NCI-H2196 (cell line): ENCODE results near the gene ACTL8.

Experiments
- DNase-seq: peaks from one replicate; lab custom pipeline; 2025; ENCODE audit not compliant: unreplicated experiment; lab: John Stamatoyannopoulos, UW

ACTL8 gene

GRCh38 chr1:17873007-17873675 is 118.0 kb downstream of the ACTL8 start:
- DNase-seq: no peak

GRCh38 chr1:17874231-17874630 is 119.1 kb downstream of the ACTL8 start:
- no peak for DNase-seq

GRCh38 chr1:17874710-17875109 is 119.6 kb downstream of the ACTL8 start:
- DNase-seq: no peak

- no peak for DNase-seq
Measured at GRCh38 chr1:17875171-17875881, 120.2 kb downstream of the ACTL8 start.

- no peak for DNase-seq
Measured at GRCh38 chr1:17875882-17876280, 120.7 kb downstream of the ACTL8 start.
